Measurements from ENCODE around the gene VILL. TPM values are rescaled to one million over a fixed set of nuclear protein-coding genes. Genes with fewer than 3 reads are reported as not detected.
A peak's percentile ranks its signal among the peaks of the same experiment; 100 is the strongest.

VILL gene
- total and polyA plus RNA-seq, 12 donors, result 1.7 to 18.0 (median 7.3) TPM

GRCh38 chr3:38019658-38020341 is 29.2 kb downstream of the VILL start:
- peak in 1 of 7 donors; percentile 19 for DNase-seq
- Histone ChIP-seq H3K27ac (no peak overlapping the region), H3K36me3 (replicated peaks in 1 of 2) (peaks cover 0 to 39% of the 10 kb centered on the region in 2 donors), H3K4me1 (replicated peaks in 1 of 2) (peaks cover 0 to 16% of the 10 kb centered on the region in 2 donors), H3K4me3 (no peak overlapping the region), H3K27me3 (no peaks in the 10 kb centered on the region), H3K9me3 (replicated peaks in 1 of 3) (no peaks in the 10 kb centered on the region)
- no peak for TF ChIP-seq POLR2A (IDR thresholded peaks at IDR 0.05)
- TF ChIP-seq, protein P1, sequence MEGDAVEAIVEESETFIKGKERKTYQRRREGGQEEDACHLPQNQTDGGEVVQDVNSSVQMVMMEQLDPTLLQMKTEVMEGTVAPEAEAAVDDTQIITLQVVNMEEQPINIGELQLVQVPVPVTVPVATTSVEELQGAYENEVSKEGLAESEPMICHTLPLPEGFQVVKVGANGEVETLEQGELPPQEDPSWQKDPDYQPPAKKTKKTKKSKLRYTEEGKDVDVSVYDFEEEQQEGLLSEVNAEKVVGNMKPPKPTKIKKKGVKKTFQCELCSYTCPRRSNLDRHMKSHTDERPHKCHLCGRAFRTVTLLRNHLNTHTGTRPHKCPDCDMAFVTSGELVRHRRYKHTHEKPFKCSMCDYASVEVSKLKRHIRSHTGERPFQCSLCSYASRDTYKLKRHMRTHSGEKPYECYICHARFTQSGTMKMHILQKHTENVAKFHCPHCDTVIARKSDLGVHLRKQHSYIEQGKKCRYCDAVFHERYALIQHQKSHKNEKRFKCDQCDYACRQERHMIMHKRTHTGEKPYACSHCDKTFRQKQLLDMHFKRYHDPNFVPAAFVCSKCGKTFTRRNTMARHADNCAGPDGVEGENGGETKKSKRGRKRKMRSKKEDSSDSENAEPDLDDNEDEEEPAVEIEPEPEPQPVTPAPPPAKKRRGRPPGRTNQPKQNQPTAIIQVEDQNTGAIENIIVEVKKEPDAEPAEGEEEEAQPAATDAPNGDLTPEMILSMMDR (IDR thresholded peaks at IDR 0.05), result no peak
- intact Hi-C loops (cut with DNase I), result no loop called here
- 76 to 83% (median 80%) methylated on average over 10 of the region's 10 CpGs for WGBS, 4 donors

DNA sequence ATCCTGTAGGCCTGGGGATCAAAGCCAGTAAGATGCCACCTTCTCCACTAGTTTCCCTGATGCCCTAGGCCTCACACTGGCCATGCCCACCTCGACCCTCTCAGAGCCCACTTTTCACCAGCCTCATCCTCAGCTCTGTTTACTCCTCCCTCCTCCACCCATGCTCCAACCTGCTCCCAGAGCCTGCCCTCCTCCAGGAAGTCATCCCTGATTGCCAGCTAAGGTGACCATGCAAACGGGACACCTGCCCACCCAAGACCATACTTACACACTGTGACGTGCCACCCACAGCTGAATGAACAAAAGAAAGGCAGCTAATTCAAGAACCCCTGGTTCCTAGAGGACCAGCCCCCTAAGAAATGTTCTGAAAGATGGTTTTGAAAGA is 29.7 kb downstream of the VILL start:
- WGBS, 4 donors, result 90 to 93% (median 91%) methylated on average over 3 of the region's 3 CpGs
- Histone ChIP-seq H3K4me3 (no peak overlapping the region), H3K9me3 (replicated peaks in 1 of 3) (no peaks in the 10 kb centered on the region), H3K4me1 (replicated peaks in 1 of 2) (peaks cover 1 to 19% of the 10 kb centered on the region in 2 donors), H3K36me3 (replicated peaks in 1 of 2) (peaks cover 0 to 36% of the 10 kb centered on the region in 2 donors), H3K27me3 (no peaks in the 10 kb centered on the region), H3K27ac (no peak overlapping the region)
- intact Hi-C loops (cut with DNase I), result no loop called here
- no peak for DNase-seq
- no peak for TF ChIP-seq POLR2A (IDR thresholded peaks at IDR 0.05)
- TF ChIP-seq, protein P1 (IDR thresholded peaks at IDR 0.05), result no peak

DNA sequence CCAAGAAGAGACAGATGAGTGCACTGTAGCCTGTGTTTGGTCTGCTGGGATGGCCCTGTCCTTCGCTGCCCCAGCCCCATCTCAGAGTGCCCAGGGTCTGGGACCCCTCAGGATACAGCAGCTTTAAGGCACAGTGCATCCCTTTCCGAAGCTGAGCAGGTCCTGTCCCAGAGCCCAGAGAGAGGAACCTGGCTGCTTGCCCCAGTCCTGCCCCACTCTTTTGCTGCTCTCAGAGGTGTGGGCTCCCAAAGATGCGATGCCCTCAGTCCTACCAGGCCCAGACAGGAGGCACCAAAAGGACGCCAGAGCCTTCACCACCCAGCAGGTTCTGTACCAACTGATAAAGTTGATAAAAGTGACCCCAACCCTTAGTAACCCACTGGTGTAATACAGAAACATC is 30.6 kb downstream of the VILL start:
- TF ChIP-seq, protein P1 (IDR thresholded peaks at IDR 0.05), result no peak
- TF ChIP-seq POLR2A (IDR thresholded peaks at IDR 0.05), result no peak
- Histone ChIP-seq H3K4me3 (no peak overlapping the region), H3K27me3 (no peaks in the 10 kb centered on the region), H3K9me3 (replicated peaks in 1 of 3) (no peaks in the 10 kb centered on the region), H3K36me3 (replicated peaks in 1 of 2) (peaks cover 0 to 27% of the 10 kb centered on the region in 2 donors), H3K27ac (no peak overlapping the region), H3K4me1 (replicated peaks in 1 of 2) (peaks cover 5 to 27% of the 10 kb centered on the region in 2 donors)
- DNase-seq, result no peak
- intact Hi-C loops (cut with DNase I), result no loop called here
- 95 to 100% (median 96%) methylated on average over 1 to 4 of the region's 4 CpGs for WGBS, 4 donors

DNA sequence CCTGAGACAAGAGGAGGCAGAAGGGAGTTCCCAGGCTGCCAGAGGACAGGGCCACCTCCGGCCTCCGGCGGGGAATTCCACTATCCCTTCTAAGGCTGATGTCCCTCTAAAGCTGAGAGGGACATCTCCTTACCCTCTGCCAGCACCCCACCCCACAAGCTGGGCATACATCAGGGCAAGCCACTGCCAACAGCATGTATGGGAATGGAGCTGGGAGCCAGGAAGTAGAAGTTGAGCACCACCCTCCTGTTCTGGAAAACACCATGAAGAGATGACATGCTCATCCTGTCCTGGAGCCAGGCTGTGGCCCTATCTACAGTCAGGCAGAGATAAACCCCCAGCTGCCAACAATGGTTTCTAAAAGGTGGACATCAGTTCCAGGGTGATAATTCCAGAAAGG is 31.7 kb downstream of the VILL start:
- H3K9me3 ChIP-seq (replicated peaks in 1 of 3), result no peaks in the 10 kb centered on the region
- no peak overlapping the region for H3K4me3 ChIP-seq
- 66 to 88% (median 79%) methylated on average over 3 of the region's 3 CpGs; no CpG with 5 or more reads in 1 of the 4 donors for WGBS, 4 donors
- no peak for TF ChIP-seq POLR2A (IDR thresholded peaks at IDR 0.05)
- TF ChIP-seq, protein P1 (IDR thresholded peaks at IDR 0.05), result no peak
- H3K27me3 ChIP-seq, result no peaks in the 10 kb centered on the region
- peak in 2 of 7 donors; percentile 14 to 15 for DNase-seq
- intact Hi-C loops (cut with DNase I), result no loop called here
- H3K27ac ChIP-seq, result no peak overlapping the region
- H3K36me3 ChIP-seq (replicated peaks in 1 of 2), result peaks cover 0 to 18% of the 10 kb centered on the region in 2 donors
- peaks cover 5 to 28% of the 10 kb centered on the region in 2 donors for H3K4me1 ChIP-seq (replicated peaks in 1 of 2)

All from adrenal gland (tissue), 12 donors.